Thyroid gland (tissue), 4 donors: ENCODE data around the gene ACER1. TPM values are rescaled to one million over a fixed set of nuclear protein-coding genes. Genes with fewer than 3 reads are reported as not detected.

Experiments
- DNase-seq, 2 donors: peaks; one replicate each; pipeline ENCODE4 v3.0.0-alpha.2; 2019
- H3K27ac ChIP-seq, 3 donors: fragments of 200-600 bp; sonication (generic); 1 replicate in 2 of 3; 2 replicates in 1 of 3; pipeline ENCODE4 v1.5.1; 2016 to 2019; ENCODE audit warnings: mild to moderate bottlenecking in 1 of 3, moderate library complexity in 1 of 3
- H3K27me3 ChIP-seq: fragments of 200-600 bp; sonication (generic); one replicate; pipeline ENCODE4 v1.5.1; 2019
- H3K36me3 ChIP-seq, 2 donors: fragments of 200-600 bp; sonication (generic); one replicate each; pipeline ENCODE4 v1.5.1; 2016 to 2019
- H3K4me1 ChIP-seq, 2 donors: fragments of 200-600 bp; sonication (generic); one replicate each; pipeline ENCODE4 v1.5.1; 2017 to 2019
- H3K4me3 ChIP-seq, 3 donors: fragments of 200-600 bp; sonication (generic); replicated peaks in 1 of 3; 1 replicate in 2 of 3; 2 replicates in 1 of 3; pipeline ENCODE4 v1.5.1; 2016; ENCODE audit warnings: mild to moderate bottlenecking in 1 of 3
- H3K9me3 ChIP-seq: fragments of 200-600 bp; sonication (generic); one replicate; pipeline ENCODE4 v1.5.1; 2017
- POLR2A ChIP-seq, 2 donors: fragments of 450-650 bp; IDR thresholded peaks; one replicate each; pipeline ENCODE4 v1.6.1; 2017; ENCODE audit warnings: antibody characterized with exemption in 2 of 2, mild to moderate bottlenecking in 2 of 2, moderate library complexity in 1 of 2
- WGBS, 2 donors: methylation state at CpG; one replicate each; pipeline ENCODE4 v1.1.5; 2017; 5-methylcytosine and 5-hydroxymethylcytosine counted together
- intact Hi-C: fragments of 100-400 bp; cut with DNase I; formaldehyde crosslinking; loops from one replicate; pipeline ENCODE4 v1.15.1; 2023
- total RNA-seq, 4 donors: library from RNA; depleted of rRNA; stranded (reverse); fragments of >200 nt; gene quantifications; one replicate each; pipeline ENCODE4 v1.2.3, GENCODE V29; 2016
- TF ChIP-seq, protein P1 (sequence below), 6 experiments: fragments of 200-600 bp in 3 of 6; fragments of 450-650 bp in 3 of 6; sonication (generic) in 3 of 6; IDR thresholded peaks; one replicate each; pipeline ENCODE4 v1.5.1; 2016 to 2019; ENCODE audit warnings: antibody characterized with exemption in 6 of 6, mild to moderate bottlenecking in 2 of 6, inconsistent platforms in 1 of 6, moderate library complexity in 1 of 6

The ACER1 gene
- total RNA-seq, 4 donors from 2014 or later = 0.67 TPM; not detected in 3

DNA sequence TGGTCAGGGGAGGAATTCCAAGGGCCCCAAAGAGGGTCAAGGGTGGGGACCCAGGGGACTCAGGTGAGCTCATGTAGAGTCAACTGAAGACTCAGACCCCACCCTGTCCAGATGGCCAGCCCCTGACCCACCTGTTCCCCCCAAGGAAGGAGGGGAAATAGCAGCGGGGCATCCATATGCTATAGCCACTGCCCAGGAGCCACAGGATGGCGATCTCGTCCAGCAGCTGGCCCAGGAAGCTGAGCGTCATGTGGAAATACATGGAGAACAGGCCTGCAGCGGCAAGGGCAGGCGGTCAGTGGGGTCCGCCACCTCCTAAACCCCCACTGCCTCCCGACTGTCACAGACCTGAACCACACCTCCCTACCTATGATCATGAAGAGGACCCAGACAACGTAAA is 21.4 kb downstream of the ACER1 start:
- Histone ChIP-seq H3K27ac (no peak overlapping the region), H3K36me3 (no peaks in the 10 kb centered on the region), H3K27me3 (no peaks in the 10 kb centered on the region), H3K9me3 (no peaks in the 10 kb centered on the region), H3K4me1 (no peaks in the 10 kb centered on the region), H3K4me3 (no peak overlapping the region)
- WGBS, 2 donors = 65 to 72% methylated on average over 9 of the region's 9 CpGs
- TF ChIP-seq, protein P1, sequence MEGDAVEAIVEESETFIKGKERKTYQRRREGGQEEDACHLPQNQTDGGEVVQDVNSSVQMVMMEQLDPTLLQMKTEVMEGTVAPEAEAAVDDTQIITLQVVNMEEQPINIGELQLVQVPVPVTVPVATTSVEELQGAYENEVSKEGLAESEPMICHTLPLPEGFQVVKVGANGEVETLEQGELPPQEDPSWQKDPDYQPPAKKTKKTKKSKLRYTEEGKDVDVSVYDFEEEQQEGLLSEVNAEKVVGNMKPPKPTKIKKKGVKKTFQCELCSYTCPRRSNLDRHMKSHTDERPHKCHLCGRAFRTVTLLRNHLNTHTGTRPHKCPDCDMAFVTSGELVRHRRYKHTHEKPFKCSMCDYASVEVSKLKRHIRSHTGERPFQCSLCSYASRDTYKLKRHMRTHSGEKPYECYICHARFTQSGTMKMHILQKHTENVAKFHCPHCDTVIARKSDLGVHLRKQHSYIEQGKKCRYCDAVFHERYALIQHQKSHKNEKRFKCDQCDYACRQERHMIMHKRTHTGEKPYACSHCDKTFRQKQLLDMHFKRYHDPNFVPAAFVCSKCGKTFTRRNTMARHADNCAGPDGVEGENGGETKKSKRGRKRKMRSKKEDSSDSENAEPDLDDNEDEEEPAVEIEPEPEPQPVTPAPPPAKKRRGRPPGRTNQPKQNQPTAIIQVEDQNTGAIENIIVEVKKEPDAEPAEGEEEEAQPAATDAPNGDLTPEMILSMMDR (IDR thresholded peaks at IDR 0.05) = no peak
- no peak for DNase-seq
- intact Hi-C loops = no loop called here

GRCh38 chr19:6298413-6298812 is 35.0 kb downstream of the ACER1 start:
- Histone ChIP-seq H3K27ac (no peak overlapping the region), H3K9me3 (no peaks in the 10 kb centered on the region), H3K36me3 (no peaks in the 10 kb centered on the region), H3K27me3 (no peaks in the 10 kb centered on the region), H3K4me1 (no peaks in the 10 kb centered on the region), H3K4me3 (no peak overlapping the region)
- DNase-seq = no peak
- intact Hi-C loops = loop anchor here (2.0 to 10.0 kb wide), 3 partner anchors 78 to 254 kb away; no protein-coding TSS in a partner anchor
- TF ChIP-seq, protein P1 (IDR thresholded peaks at IDR 0.05) = no peak
- no peak for TF ChIP-seq POLR2A (IDR thresholded peaks at IDR 0.05)
- 68% methylated on average over 3 of the region's 5 CpGs; no CpG with 5 or more reads in 1 of the 2 donors for WGBS, 2 donors

GRCh38 chr19:6297202-6297601 is 36.2 kb downstream of the ACER1 start:
- 63 to 75% methylated on average over 6 of the region's 6 CpGs for WGBS, 2 donors

GRCh38 chr19:6292006-6292405 is 41.4 kb downstream of the ACER1 start:
- WGBS, 2 donors = 53 to 67% methylated on average over 4 of the region's 4 CpGs
- Histone ChIP-seq H3K4me1 (no peaks in the 10 kb centered on the region), H3K27me3 (no peaks in the 10 kb centered on the region), H3K27ac (no peak overlapping the region), H3K9me3 (peaks cover 7% of the 10 kb centered on the region), H3K4me3 (no peak overlapping the region), H3K36me3 (no peaks in the 10 kb centered on the region)
- intact Hi-C loops = loop anchor here (10.0 kb wide), 1 partner anchor 247 kb away; no protein-coding TSS in a partner anchor
- DNase-seq = no peak
- TF ChIP-seq POLR2A (IDR thresholded peaks at IDR 0.05) = no peak
- TF ChIP-seq, protein P1 (IDR thresholded peaks at IDR 0.05) = no peak

More at GRCh38 chr19:6297202-6297601, 36.2 kb downstream of the ACER1 start:
- no peaks in the 10 kb centered on the region for H3K36me3 ChIP-seq
- no peaks in the 10 kb centered on the region for H3K27me3 ChIP-seq
- intact Hi-C loops = loop anchor here (5.0 to 10.0 kb wide), 2 partner anchors 130 to 252 kb away; no protein-coding TSS in a partner anchor
- DNase-seq = no peak
- TF ChIP-seq, protein P1 (IDR thresholded peaks at IDR 0.05) = no peak
- no peak for TF ChIP-seq POLR2A (IDR thresholded peaks at IDR 0.05)
- no peak overlapping the region for H3K4me3 ChIP-seq
- H3K4me1 ChIP-seq = no peaks in the 10 kb centered on the region
- no peaks in the 10 kb centered on the region for H3K9me3 ChIP-seq
- no peak overlapping the region for H3K27ac ChIP-seq

GRCh38 chr19:6288737-6289136 is 44.7 kb downstream of the ACER1 start:
- WGBS, 2 donors = 87 to 100% methylated on average over 1 of the region's 1 CpG
- Histone ChIP-seq H3K27ac (no peak overlapping the region), H3K4me3 (no peak overlapping the region), H3K9me3 (peaks cover 9% of the 10 kb centered on the region), H3K4me1 (no peaks in the 10 kb centered on the region), H3K36me3 (no peaks in the 10 kb centered on the region), H3K27me3 (no peaks in the 10 kb centered on the region)
- no peak for DNase-seq
- intact Hi-C loops = no loop called here
- TF ChIP-seq, protein P1 (IDR thresholded peaks at IDR 0.05) = no peak
- TF ChIP-seq POLR2A (IDR thresholded peaks at IDR 0.05) = no peak
